K562 (cell line): ENCODE results near the gene NKD1. TPM values are rescaled to one million over a fixed set of nuclear protein-coding genes. Genes with fewer than 3 reads are reported as not detected.

Source experiments
- ATAC-seq: fragments of 200-7000 bp; cut with Tn5 transposase; 3 replicates; pipeline ENCODE4 v1.9.1; 2020; ENCODE audit warnings: moderate library complexity
- BruUV-seq: library from RNA; stranded (reverse); fragments of 400-500 nt; replicated peaks from 2 replicates; lab custom pipeline; 2021; lab: Mats Ljungman, UMichigan
- CTCF ChIA-PET: fragments of 300-600 bp; formaldehyde crosslinking; extraction: SDS; loops from one replicate; lab custom pipeline; 2021; ENCODE audit warnings: low intra/inter-chr PET ratio; lab: Yijun Ruan, JAX
- POLR2A ChIA-PET: fragments of 300-600, 350-650 bp; sonication (Branson Sonifier 250); formaldehyde crosslinking; extraction: SDS; loops from one replicate; lab custom pipeline; 2021; ENCODE audit warnings: antibody characterized with exemption, inconsistent platforms; lab: Yijun Ruan, JAX
- DNase-seq, 4 experiments: peaks; one replicate each; pipeline versions ENCODE4 v3.0.0 to v3.0.0-alpha.2; 2011 to 2018; ENCODE audit warnings: low spot score in 3 of 4, mixed read lengths in 3 of 4; ENCODE audit errors: extremely low read depth in 1 of 4
- FAIRE-seq: peaks from 2 replicates; lab custom pipeline; 2011; peaks lifted over from hg19 to GRCh38; lab: Jason Lieb, UNC
- H2AFZ ChIP-seq: 2 replicates; pipeline ENCODE4 v1.6.0; 2011; ENCODE audit warnings: low read depth, low read length, control low read depth, inconsistent platforms
- H3K27ac ChIP-seq: fragments of 200-600 bp; 3 replicates; pipeline ENCODE4 v1.8.0; 2011; ENCODE audit warnings: low read depth, mild to moderate bottlenecking, control low read depth, inconsistent platforms, low read length, moderate library complexity, mixed read lengths; ENCODE audit errors: extremely low read depth
- H3K27me3 ChIP-seq, 2 experiments: fragments of 300-600 bp in 1 of 2; 2 replicates in 1 of 2; 3 replicates in 1 of 2; pipeline versions ENCODE4 v1.6.0 to v1.8.0; 2011; ENCODE audit warnings: inconsistent platforms in 2 of 2, low read length in 2 of 2, mild to moderate bottlenecking in 1 of 2, mixed read lengths in 1 of 2, moderate library complexity in 1 of 2; ENCODE audit not compliant: control insufficient read depth in 2 of 2, insufficient read depth in 2 of 2
- H3K36me3 ChIP-seq: fragments of 300-600 bp; 3 replicates; pipeline ENCODE4 v1.8.0; 2011; ENCODE audit warnings: mild to moderate bottlenecking, low read length, inconsistent platforms; ENCODE audit not compliant: control insufficient read depth, insufficient read depth
- H3K4me1 ChIP-seq, 2 experiments: fragments of 200-600 bp in 1 of 2; replicated peaks in 1 of 2; 2 replicates in 1 of 2; 3 replicates in 1 of 2; pipeline versions ENCODE4 v1.5.1 to v1.8.0; 2011; ENCODE audit warnings: inconsistent platforms in 2 of 2, low read length in 2 of 2, mild to moderate bottlenecking in 1 of 2, mixed read lengths in 1 of 2, moderate library complexity in 1 of 2; ENCODE audit not compliant: control insufficient read depth in 2 of 2, insufficient read depth in 2 of 2
- H3K4me2 ChIP-seq: 2 replicates; pipeline ENCODE4 v1.6.1; 2011; ENCODE audit warnings: low read length, control low read depth, inconsistent platforms, mixed read lengths; ENCODE audit not compliant: insufficient read depth
- H3K4me3 ChIP-seq: fragments of 200-600 bp; sonication (generic), shearing (Covaris generic); 2 replicates; pipeline ENCODE4 v1.5.1; 2016; ENCODE audit warnings: control low read depth, inconsistent platforms
- H3K79me2 ChIP-seq: fragments of 200-600 bp; 3 replicates; pipeline ENCODE4 v1.8.0; 2011; ENCODE audit warnings: low read length, inconsistent platforms; ENCODE audit not compliant: control insufficient read depth, insufficient read depth
- H3K9ac ChIP-seq, 2 experiments: 2 replicates each; pipeline versions ENCODE4 v1.6.0 to v1.6.1; 2011; ENCODE audit warnings: low read depth in 2 of 2, low read length in 2 of 2, control low read depth in 1 of 2, inconsistent platforms in 1 of 2, mild to moderate bottlenecking in 1 of 2, mixed read lengths in 1 of 2; ENCODE audit not compliant: insufficient read depth in 1 of 2
- H3K9me1 ChIP-seq: one replicate; pipeline ENCODE4 v1.6.0; 2011; ENCODE audit warnings: inconsistent platforms, mild to moderate bottlenecking, low read length, moderate library complexity; ENCODE audit not compliant: control insufficient read depth, insufficient read depth
- H3K9me3 ChIP-seq: replicated peaks from 2 replicates; pipeline ENCODE4 v1.5.1; 2011; ENCODE audit warnings: low read depth, low read length, inconsistent platforms; ENCODE audit not compliant: control insufficient read depth, insufficient read depth
- H4K20me1 ChIP-seq: replicated peaks from 2 replicates; pipeline ENCODE4 v1.6.1; 2011; ENCODE audit warnings: low read length, inconsistent platforms, mixed read lengths; ENCODE audit not compliant: control insufficient read depth, insufficient read depth
- ERF ChIP-seq: fragments of 450-650 bp; formaldehyde crosslinking; IDR thresholded peaks from 2 replicates; pipeline ENCODE4 v1.4.0; 2020; ENCODE audit warnings: mild to moderate bottlenecking, mixed read lengths
- NR4A1 ChIP-seq, 2 experiments: fragments of 250-450 bp in 1 of 2; fragments of 450-650 bp in 1 of 2; sonication (Bioruptor Pico) in 1 of 2; IDR thresholded peaks; 2 replicates each; pipeline versions ENCODE4 v1.4.0 to v1.6.1; 2016 to 2020; ENCODE audit warnings: mild to moderate bottlenecking in 2 of 2, missing compliant biosample characterization in 1 of 2, missing genetic modification characterization in 1 of 2, moderate library complexity in 1 of 2
- WGBS: fragments of 100-300 bp; shearing (Covaris generic); methylation state at CpG from one replicate; pipeline ENCODE4 v1.1.6; 2016; ENCODE audit warnings: low coverage, mixed read lengths; ENCODE audit not compliant: insufficient coverage; ENCODE audit errors: missing lambda C conversion rate; 5-methylcytosine and 5-hydroxymethylcytosine counted together
- in situ Hi-C: fragments of 300-500 bp; cut with MboI; formaldehyde crosslinking; loops from 4 replicates; pipeline ENCODE4 v1.15.0; 2018; ENCODE audit warnings: inconsistent platforms, mixed read lengths
- intact Hi-C: fragments of 100-400 bp; cut with micrococcal nuclease; formaldehyde crosslinking; loops from 2 replicates; pipeline ENCODE4 v1.14.2; 2022
- polyA plus RNA-seq, 8 experiments: library from polyadenylated mRNA; depleted of rRNA in 4 of 8; stranded (reverse) in 5 of 8; unstranded in 3 of 8; fragments of >200 nt; fragmentation: Nextera tagmentation in 2 of 8; fragmentation: Illumina TruSeq in 1 of 8; extraction: Ambion mirVana in 2 of 8; extraction: Trizol in 1 of 8; gene quantifications; 2 replicates each; pipeline versions ENCODE4 v1.2.1 to v1.2.3, GENCODE V29; 2011 to 2014; ENCODE audit warnings: inconsistent platforms in 1 of 8, missing spikeins in 1 of 8
- total RNA-seq, 7 experiments: library from RNA; depleted of rRNA in 6 of 7; stranded (reverse); fragments of >200 nt in 6 of 7; fragmentation: Illumina TruSeq in 2 of 7; extraction: Trizol in 2 of 7; gene quantifications; 2 replicates each; pipeline versions ENCODE4 v1.2.1 to v1.2.3, GENCODE V29; 2011 to 2021; ENCODE audit warnings: low replicate concordance in 1 of 7
- TF ChIP-seq, protein P1 (sequence below): fragments of 450-650 bp; IDR thresholded peaks from 2 replicates; pipeline ENCODE4 v1.6.1; 2016; ENCODE audit warnings: mild to moderate bottlenecking

The NKD1 gene
- total and polyA plus RNA-seq, 9 of the 15 experiments (the other 6 are each of a cell fraction or from before 2014, with no cell fraction given) = under 0.01 to 0.24 (median 0.04) TPM; not detected in 2

DNA sequence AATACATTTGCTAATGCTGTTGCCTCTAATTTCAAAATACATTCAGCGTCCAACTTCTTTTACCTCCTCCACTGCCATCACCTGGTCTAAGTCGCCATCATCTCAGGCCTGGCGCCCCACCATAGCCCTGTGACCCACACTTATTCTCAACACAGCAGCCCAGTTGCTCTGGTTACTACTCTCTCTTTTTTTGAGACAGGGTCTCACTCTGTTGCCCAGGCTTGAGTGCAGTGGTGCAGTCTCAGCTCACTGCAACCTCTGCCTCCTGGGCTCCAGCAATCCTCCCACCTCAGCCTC lies 7.5 kb upstream of the NKD1 start:
- ChIA-PET CTCF (no interaction called here), POLR2A (interaction anchor here (0.5 to 0.6 kb wide), 2 partner anchors 475 to 554 kb away, joined by 3 read pairs; partner anchors contain the start of gene HEATR3)
- Histone ChIP-seq H3K36me3 (no peaks in the 10 kb centered on the region), H3K79me2 (no peaks in the 10 kb centered on the region), H3K27ac (no peak overlapping the region), H3K9me3 (no peaks in the 10 kb centered on the region), H3K4me1 (no peaks in the 10 kb centered on the region), H3K4me3 (no peak overlapping the region), H3K27me3 (peaks cover 6 to 18% of the 10 kb centered on the region in 2 experiments; a peak in 2 of 5 replicates), H2AFZ (no peak overlapping the region), H3K9me1 (no peaks in the 10 kb centered on the region), H3K4me2 (no peak overlapping the region), H3K9ac (no peak overlapping the region), H4K20me1 (no peaks in the 10 kb centered on the region)
- TF ChIP-seq ERF = no peak
- TF ChIP-seq NR4A1 (CRISPR knock-in tag; IDR thresholded peaks at IDR 0.05) = no peak
- no peak for TF ChIP-seq NR4A1 (tag; IDR thresholded peaks at IDR 0.05)
- TF ChIP-seq, protein P1, sequence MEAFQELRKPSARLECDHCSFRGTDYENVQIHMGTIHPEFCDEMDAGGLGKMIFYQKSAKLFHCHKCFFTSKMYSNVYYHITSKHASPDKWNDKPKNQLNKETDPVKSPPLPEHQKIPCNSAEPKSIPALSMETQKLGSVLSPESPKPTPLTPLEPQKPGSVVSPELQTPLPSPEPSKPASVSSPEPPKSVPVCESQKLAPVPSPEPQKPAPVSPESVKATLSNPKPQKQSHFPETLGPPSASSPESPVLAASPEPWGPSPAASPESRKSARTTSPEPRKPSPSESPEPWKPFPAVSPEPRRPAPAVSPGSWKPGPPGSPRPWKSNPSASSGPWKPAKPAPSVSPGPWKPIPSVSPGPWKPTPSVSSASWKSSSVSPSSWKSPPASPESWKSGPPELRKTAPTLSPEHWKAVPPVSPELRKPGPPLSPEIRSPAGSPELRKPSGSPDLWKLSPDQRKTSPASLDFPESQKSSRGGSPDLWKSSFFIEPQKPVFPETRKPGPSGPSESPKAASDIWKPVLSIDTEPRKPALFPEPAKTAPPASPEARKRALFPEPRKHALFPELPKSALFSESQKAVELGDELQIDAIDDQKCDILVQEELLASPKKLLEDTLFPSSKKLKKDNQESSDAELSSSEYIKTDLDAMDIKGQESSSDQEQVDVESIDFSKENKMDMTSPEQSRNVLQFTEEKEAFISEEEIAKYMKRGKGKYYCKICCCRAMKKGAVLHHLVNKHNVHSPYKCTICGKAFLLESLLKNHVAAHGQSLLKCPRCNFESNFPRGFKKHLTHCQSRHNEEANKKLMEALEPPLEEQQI = no peak
- in situ Hi-C loops = no loop called here
- no TSS peak for BruUV-seq
- FAIRE-seq (no peak), ATAC-seq (no peak), DNase-seq (no peak)
- 0% methylated on average over 3 of the region's 3 CpGs for WGBS
- intact Hi-C loops = no loop called here
